GM18498 (cell line): Measurements from ENCODE around the gene DIP2B.

Source experiments
- ATAC-seq: cut with Tn5 transposase; IDR thresholded peaks from one replicate; pipeline ENCODE4 v1.9.1; 2021; ENCODE audit warnings: mild to moderate bottlenecking, moderate library complexity; ENCODE audit not compliant: unreplicated experiment

Gene DIP2B

GRCh38 chr12:50635857-50636256 lies 131.1 kb downstream of the DIP2B start:
- ATAC-seq = no peak

DNA sequence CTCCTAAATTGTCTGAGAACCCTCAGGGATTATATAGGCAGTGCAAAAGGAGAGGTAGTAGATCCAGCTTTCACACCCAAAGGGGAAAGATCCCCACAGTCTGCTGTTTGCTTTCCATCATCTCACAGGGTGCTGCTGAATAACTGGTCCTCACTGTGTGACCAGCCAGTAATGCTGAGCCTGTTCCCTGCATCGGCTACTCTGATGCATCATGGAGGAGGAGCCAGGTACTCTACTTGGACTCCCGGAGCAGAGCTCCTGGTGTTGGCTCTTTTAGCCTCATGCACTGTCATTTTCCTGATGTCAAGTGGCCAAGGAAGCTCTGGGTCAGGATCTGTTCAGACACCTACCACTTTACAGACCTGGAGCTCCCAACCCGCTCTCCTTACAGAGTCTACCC lies 131.7 kb downstream of the DIP2B start:
- no peak for ATAC-seq

DNA sequence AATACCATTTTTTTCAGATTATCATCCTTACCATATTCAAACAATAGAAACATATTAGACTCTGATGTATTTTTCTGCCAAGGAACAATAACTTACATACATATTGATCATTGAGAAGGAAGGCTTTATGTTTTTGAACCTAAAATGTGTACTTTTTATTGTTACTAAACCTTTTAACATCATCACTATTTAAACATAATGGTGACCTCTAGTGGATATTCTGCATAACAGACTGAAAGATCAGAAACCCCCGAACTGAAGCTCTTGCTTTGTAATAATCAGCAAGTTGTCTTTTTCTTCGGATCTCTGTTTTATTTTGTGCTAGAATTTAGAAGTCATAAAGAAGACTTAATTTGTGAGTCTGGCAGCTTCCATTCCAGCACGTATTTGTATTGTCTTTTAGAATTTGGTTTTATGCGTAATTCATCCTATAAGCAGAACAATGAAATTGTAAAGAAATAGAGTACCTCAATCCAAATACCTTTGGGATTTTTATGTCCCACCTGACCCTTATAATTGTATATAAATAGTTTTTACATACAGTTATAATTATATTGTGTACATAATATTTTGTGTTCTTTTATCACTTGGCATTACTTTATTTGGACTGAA lies 133.2 kb downstream of the DIP2B start:
- ATAC-seq = no peak

DNA sequence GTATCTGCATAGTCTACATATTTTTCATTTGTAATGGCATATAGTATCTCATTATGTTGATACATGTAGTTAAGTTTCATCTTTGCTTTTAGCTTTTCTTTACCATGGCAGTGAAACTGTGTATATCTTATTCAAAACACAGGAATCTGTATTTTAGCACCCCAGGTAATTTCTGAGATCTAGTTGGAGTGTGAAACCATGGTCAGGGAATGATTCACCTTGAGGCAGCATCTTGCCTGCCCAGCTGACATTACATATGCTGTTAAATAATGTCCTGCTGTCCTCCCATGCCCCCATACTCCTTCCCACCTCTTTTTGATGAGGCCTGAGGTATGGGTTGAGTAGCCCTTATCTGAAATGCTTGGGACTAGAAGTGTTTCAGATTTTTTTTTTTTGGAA lies 133.7 kb downstream of the DIP2B start:
- no peak for ATAC-seq

DNA sequence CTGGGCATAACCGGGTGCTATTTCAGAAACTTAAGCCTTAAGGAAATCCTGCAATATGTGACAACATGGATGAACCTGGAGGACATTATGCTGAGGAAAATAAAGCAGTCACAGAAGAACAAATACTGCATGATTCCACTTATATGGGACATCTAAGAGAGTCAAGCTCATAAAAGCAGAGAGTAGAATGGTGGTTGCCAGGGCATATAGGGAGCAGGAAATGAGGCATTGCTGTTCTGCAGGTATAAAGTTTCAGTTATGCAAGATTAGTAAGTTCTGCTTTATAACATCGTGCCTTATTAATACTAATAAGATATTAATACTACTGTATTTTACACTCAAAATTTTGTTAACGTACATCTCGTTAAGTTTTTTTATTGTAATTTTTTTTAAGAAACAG lies 134.9 kb downstream of the DIP2B start:
- no peak for ATAC-seq

GRCh38 chr12:50640321-50640939 lies 135.6 kb downstream of the DIP2B start:
- no peak for ATAC-seq

GRCh38 chr12:50641566-50641965 lies 136.8 kb downstream of the DIP2B start:
- no peak for ATAC-seq

GRCh38 chr12:50642035-50642451 lies 137.3 kb downstream of the DIP2B start:
- ATAC-seq = no peak

GRCh38 chr12:50642761-50643160 lies 138.0 kb downstream of the DIP2B start:
- ATAC-seq = no peak

DNA sequence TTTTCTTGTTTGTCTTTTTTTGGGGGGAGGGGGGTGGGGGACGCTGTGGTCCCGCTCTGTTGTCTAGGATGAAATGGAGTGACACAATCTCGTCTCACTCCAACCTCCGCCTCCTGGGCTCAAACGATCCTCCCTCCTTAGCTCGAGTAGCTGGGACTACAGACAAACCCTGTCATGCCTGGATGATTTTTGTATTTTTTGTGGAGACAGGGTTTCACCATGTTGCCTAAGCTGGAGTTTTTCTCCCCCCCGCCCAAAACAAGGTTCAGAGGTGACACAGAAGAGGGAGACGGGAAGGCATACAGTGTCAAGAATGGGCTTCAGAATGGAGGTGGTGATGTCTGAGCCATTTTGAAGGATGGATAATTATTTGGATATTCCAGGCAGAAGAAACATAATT lies 142.2 kb downstream of the DIP2B start:
- no peak for ATAC-seq

DNA sequence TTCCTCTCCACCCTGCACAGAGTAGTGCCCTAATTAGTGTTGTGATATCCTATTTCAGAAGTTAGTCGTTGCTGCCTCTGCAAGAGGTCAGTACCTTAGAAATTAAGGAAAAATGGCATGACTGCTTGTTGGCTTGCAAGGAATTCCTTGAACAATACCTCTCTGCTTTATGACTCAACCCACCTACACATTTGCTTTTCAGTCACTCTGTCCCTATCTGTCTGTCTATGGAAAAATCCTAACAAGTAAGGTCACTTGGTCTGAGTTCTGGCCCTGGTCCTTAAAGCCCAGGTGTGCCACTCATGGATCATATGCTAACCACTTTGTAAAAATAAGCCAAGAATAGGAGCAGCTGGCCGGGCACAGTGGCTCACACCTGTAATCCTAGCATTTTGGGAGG lies 142.7 kb downstream of the DIP2B start:
- ATAC-seq = no peak

GRCh38 chr12:50650285-50650684 lies 145.5 kb downstream of the DIP2B start:
- ATAC-seq = no peak

DNA sequence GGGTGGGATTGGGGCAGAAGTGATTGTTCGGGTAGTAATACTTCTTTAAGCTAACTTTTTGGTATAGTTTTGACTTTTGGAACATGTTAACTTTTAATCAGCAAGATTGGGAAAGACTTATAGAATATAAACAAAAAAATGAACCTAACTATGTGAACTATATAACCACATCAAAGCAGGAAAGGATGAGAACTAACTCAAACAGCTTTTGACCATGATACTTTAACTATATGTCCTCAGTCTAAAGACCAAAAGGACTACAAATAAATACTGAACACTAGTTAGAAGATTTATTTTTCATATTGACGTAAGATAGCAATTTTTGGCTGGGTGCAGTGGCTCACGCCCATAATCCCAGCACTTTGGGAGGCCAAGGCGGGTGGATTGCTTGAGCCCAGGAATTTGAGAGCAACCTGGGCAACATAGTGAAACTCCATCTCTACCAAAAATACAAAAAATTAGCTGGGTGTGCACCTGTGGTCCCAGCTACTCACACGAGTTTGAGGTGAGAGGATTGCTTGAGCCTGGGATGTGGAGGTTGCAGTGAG lies 150.7 kb downstream of the DIP2B start:
- no peak for ATAC-seq

DNA sequence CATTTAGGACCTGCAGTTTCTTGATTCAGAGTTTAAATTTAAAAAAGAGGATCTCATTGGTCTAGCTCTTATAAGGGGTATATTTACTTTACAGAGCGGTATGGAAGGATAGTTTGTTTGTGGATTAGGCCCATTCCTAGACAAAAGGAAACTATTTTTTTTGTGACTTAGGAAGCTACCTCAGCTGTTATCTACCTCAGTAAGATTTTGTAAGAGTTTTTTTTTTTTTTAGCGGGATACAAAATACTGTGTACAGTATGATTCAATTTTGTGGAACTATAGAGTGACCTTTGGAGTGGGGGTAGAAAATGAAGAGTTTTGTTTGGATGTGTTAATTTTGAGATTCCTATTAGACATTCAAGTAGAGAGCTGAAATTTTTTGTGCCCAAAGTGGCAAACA lies 154.5 kb downstream of the DIP2B start:
- no peak for ATAC-seq

- ATAC-seq = no peak
Measured at GRCh38 chr12:50659690-50660424, 155.1 kb downstream of the DIP2B start.

DNA sequence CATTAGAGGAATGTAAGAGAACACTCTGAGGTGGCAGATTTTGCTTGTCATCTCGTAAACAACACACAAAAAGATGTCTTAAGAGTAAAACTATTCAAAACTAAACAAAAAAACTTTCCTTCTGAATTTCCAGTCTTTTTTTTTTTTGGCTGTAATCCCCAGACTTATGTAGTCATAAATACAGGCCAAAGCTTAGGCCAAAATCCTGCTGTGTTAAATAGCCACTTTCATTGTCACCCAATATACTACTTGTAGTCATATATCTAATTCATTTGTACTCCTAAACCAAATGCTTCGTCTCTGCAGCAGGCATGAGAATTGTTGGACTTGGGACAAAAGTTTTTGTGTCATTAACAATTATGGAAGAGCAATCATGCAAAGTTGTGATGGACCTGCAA lies 155.6 kb downstream of the DIP2B start:
- ATAC-seq = no peak

GRCh38 chr12:50661300-50662115 lies 156.7 kb downstream of the DIP2B start:
- ATAC-seq = no peak

DNA sequence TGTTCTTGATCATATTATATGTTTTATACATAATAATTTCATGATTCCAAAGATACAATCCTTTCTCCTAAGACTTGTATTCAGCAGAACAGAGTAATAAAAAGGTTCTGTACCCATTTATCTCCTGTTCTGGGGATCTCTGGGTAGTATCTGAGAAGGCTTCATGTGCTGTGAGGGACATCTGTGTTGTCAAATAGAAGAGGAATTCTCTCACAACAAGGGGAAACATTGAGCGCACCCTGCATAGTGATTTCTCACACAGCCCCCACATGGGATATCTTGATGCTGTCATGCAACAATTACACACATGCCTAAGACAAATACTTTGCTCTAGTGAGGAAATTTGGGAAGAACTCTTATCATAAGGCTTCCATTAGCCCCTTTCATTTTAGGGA lies 157.3 kb downstream of the DIP2B start:
- ATAC-seq = no peak

DNA sequence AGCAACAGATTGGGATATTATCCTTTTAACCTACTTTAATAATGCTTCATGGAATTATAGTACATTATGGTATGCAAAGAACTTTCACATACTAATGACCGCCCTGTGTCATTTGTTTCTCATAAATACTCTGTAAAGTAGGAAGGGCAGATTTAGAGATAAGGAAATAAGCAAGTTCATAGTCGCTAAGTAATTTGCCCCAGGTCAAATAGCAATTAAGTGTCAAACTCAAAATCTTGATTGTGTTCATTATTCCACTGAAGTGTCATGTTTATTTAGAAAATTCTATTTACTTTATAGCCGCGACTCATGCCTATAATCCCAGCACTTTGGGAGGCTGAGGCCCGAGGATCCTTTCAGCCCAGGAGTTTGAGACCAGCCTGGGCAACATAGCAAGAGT lies 160.4 kb downstream of the DIP2B start:
- no peak for ATAC-seq

- ATAC-seq = no peak
Measured at GRCh38 chr12:50665609-50666008, 160.8 kb downstream of the DIP2B start.

GRCh38 chr12:50666023-50666422 lies 161.2 kb downstream of the DIP2B start:
- no peak for ATAC-seq
